Activated naive CD4-positive, alpha-beta T cell (primary cell): ENCODE results near the gene ABCG8.

Experiments
- DNase-seq, 4 experiments: peaks; one replicate each; lab custom pipeline; 2025; lab: John Stamatoyannopoulos, UW

The ABCG8 gene

GRCh38 chr2:43838560-43839267, at the start of gene ABCG8, which contains the start of gene ABCG5:
Gene ABCG8 (plus strand): TSS chr2:43838971. CDS start chr2:43839054, 83 bp downstream.
Gene ABCG5 (minus strand): TSS chr2:43838839. CDS start chr2:43838679, 160 bp downstream.
- no peak for DNase-seq

- no peak for DNase-seq
Observed at GRCh38 chr2:43790147-43790546, 48.6 kb upstream of the ABCG8 start.

- no peak for DNase-seq
Observed at GRCh38 chr2:43791035-43791765, 47.6 kb upstream of the ABCG8 start.

- no peak for DNase-seq
Observed at GRCh38 chr2:43792653-43793052, 46.1 kb upstream of the ABCG8 start.

GRCh38 chr2:43794956-43795355, 43.8 kb upstream of the ABCG8 start:
- DNase-seq: no peak

GRCh38 chr2:43796206-43796605, 42.6 kb upstream of the ABCG8 start:
- no peak for DNase-seq

GRCh38 chr2:43798300-43798699, 40.5 kb upstream of the ABCG8 start:
- no peak for DNase-seq

GRCh38 chr2:43800894-43801293, 37.9 kb upstream of the ABCG8 start:
- no peak for DNase-seq

GRCh38 chr2:43802135-43802534, 36.6 kb upstream of the ABCG8 start:
- DNase-seq: no peak

GRCh38 chr2:43803113-43803512, 35.7 kb upstream of the ABCG8 start:
- DNase-seq: no peak

- DNase-seq: no peak
Observed at GRCh38 chr2:43806719-43807031, 32.1 kb upstream of the ABCG8 start.

- DNase-seq: no peak
Observed at GRCh38 chr2:43810452-43810851, 28.3 kb upstream of the ABCG8 start.

GRCh38 chr2:43810888-43811287, 27.9 kb upstream of the ABCG8 start:
- no peak for DNase-seq

- no peak for DNase-seq
Observed at GRCh38 chr2:43812006-43812405, 26.8 kb upstream of the ABCG8 start.

- DNase-seq: no peak
Observed at GRCh38 chr2:43812947-43813346, 25.8 kb upstream of the ABCG8 start.

- DNase-seq: no peak
Observed at GRCh38 chr2:43814711-43815110, 24.1 kb upstream of the ABCG8 start.

GRCh38 chr2:43818761-43819160, 20.0 kb upstream of the ABCG8 start:
- DNase-seq: no peak

- no peak for DNase-seq
Observed at GRCh38 chr2:43819491-43820163, 19.1 kb upstream of the ABCG8 start.

- DNase-seq: no peak
Observed at GRCh38 chr2:43822839-43823238, 15.9 kb upstream of the ABCG8 start.

GRCh38 chr2:43823751-43824150, 15.0 kb upstream of the ABCG8 start:
- DNase-seq: no peak

GRCh38 chr2:43824512-43824911, 14.3 kb upstream of the ABCG8 start:
- no peak for DNase-seq

- DNase-seq: no peak
Observed at GRCh38 chr2:43824951-43825493, 13.7 kb upstream of the ABCG8 start.

- no peak for DNase-seq
Observed at GRCh38 chr2:43825841-43826240, 12.9 kb upstream of the ABCG8 start.
